CD4-positive, alpha-beta T cell treated with Interleukin-17A for 1 hour (primary cell): Measurements from ENCODE around the gene EXOC8.

Experiments used
- DNase-seq: peaks from one replicate; pipeline ENCODE4 v3.0.0-alpha.2; 2020

The EXOC8 gene

GRCh38 chr1:231315887-231316286 lies 21.8 kb downstream of the EXOC8 start:
- DNase-seq: peak; percentile 38

DNA sequence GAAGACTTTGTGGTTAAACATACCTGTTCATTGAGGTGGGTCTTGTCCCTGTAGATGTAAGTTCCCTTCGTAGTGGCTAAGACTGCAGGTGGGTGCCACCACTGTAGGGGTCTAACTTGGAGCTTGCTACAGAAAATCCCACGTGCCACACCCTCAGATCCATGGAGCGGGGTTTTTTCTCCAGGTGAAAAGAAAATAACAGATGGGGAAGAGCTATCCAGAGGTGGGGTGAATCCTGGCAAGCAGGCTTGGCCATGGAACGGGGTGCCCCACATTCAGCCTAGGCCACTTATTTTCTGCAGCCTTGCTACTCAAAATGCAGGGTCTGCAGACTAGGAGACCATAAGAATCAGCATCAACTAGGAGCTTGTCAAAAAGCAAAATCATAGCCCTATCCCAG lies 24.0 kb downstream of the EXOC8 start:
- DNase-seq: no peak

- no peak for DNase-seq
These were observed 25.2 kb downstream of the EXOC8 start for GRCh38 chr1:231312432-231312788.

DNA sequence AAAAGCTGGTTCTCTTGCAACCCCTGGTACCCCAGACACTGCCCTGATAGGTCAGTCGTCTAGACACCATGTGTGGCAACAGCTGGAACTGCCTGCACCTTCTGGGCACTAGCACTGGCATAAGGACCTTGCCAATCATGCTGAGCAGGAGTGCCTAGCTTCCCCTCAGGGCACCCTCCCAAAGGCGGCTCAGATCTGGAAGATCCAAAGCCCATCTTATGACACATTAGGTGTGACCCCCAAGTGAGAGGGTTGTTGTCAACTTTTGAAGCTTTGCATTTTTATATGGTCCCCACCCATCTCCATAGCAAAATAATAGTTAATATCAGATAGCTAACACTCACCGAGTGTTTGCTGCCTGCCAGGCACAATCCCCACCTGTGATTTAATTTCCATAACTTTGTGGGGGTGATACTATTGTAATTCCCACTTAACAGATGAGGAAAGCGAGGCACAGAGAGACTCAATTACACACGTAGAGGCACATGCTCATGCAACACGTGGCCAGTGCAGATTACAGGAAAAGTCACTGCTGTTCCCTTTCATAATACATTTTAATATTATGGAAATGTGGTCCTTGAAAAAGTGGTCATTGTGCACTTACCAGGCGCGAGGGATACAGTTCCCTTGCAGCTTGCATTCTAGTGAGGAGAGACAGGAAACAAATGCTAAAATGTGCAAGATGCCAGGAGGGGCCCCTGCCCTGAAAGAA lies 25.8 kb downstream of the EXOC8 start:
- no peak for DNase-seq

DNA sequence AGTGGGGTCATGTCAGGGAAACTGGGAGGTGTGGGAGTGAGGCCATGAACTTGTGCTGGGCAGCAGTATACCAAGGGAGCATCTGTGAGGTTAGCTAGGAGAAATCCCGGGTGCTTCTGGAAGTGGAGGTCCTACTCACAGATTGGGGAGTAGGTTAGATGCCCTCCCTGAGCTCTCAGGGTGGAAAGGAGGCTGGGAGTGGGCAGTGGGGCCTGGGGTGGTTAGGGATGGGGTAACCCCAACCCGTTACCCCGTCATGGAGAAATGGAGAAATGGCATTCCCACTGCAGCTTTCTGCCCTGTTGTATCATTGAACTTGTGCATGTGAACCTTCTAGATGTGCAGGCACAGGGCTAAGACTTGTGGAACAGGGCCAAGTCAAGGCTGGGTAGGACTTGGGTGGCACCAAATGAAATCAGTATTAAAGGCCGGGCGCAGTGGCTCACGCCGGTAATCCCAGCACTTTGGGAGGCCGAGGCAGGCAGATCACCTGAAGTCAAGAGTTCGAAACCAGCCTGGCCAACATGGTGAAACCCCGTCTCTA lies 27.2 kb downstream of the EXOC8 start:
- DNase-seq: no peak

GRCh38 chr1:231301990-231302389 lies 35.7 kb downstream of the EXOC8 start:
- no peak for DNase-seq

DNA sequence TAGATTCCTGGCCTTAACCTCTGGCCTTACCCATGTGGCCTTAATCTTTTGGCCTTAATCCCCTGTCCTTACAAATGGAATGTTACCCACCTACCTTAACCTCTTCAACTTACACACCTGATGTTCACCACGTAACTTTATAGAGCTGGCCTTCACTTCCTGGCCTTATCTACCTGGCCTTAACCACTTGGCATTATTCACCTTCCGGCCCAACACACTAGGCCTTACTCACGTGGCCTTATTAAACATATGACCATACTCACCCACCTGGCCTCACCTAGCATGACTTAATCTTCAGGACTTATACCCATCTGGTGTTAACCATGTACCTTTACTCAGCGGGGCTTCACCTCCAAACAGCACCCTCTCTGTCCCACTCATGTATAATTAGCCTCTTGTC lies 41.7 kb downstream of the EXOC8 start:
- DNase-seq: no peak

GRCh38 chr1:231286603-231287002 lies 51.0 kb downstream of the EXOC8 start:
- no peak for DNase-seq

DNA sequence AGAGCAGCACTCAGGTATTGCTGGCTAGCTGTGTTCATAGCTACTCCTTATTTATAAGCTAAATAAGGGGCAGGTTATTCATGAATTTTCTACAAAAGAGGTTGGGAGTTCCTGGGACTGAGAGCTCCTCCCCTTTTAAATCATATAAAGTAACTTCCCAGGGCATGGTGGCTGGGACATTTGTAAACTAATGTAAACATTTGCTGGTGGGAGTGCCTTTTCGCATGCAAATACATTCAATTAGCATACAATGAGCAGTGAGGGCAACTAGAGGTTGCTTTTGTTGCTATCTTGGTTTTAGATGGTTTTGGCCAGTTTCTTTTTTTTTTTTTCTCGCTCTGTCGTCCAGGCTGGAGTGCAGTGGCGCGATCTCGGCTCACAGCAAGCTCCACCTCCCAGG lies 53.2 kb downstream of the EXOC8 start:
- DNase-seq: no peak
